SK-N-SH (cell line): ENCODE results near the gene USP48. TPM values are rescaled to one million over a fixed set of nuclear protein-coding genes. Genes with fewer than 3 reads are reported as not detected.

Experiments
- CTCF ChIA-PET: fragments of 300-600, 350-600 bp; formaldehyde crosslinking; extraction: SDS; loops from one replicate; lab custom pipeline; 2021; lab: Yijun Ruan, JAX
- POLR2A ChIA-PET: fragments of 350-600 bp; sonication (Branson Sonifier 250); formaldehyde crosslinking; extraction: SDS; loops from one replicate; lab custom pipeline; 2020; ENCODE audit warnings: antibody characterized with exemption, inconsistent platforms; lab: Yijun Ruan, JAX
- DNase-seq: peaks from one replicate; pipeline ENCODE4 v3.0.0; 2012
- H2AFZ ChIP-seq: fragments of 200-600 bp; sonication (generic); 2 replicates; pipeline ENCODE4 v1.8.1; 2016; ENCODE audit warnings: antibody characterized with exemption, mild to moderate bottlenecking, low read depth
- H3F3A ChIP-seq: fragments of 200-600 bp; sonication (generic); replicated peaks from 2 replicates; pipeline ENCODE3; 2016; ENCODE audit warnings: antibody characterized with exemption, mild to moderate bottlenecking; ENCODE audit not compliant: insufficient read depth
- H3K27ac ChIP-seq, 2 experiments: fragments of 200-500 bp in 1 of 2; fragments of 200-600 bp in 1 of 2; sonication (Bioruptor generic) in 1 of 2; sonication (generic), shearing (Covaris generic) in 1 of 2; 2 replicates each; pipeline versions ENCODE4 v1.5.1 to v1.6.1; 2014 to 2016; ENCODE audit warnings: low read depth in 2 of 2, inconsistent platforms in 1 of 2, low read length in 1 of 2, mild to moderate bottlenecking in 1 of 2, mixed read lengths in 1 of 2
- H3K27me3 ChIP-seq: fragments of 200-600 bp; sonication (generic), shearing (Covaris generic); 2 replicates; pipeline ENCODE4 v1.6.1; 2016; ENCODE audit warnings: mixed run types; ENCODE audit not compliant: insufficient read depth
- H3K36me3 ChIP-seq, 2 experiments: fragments of 200-500 bp in 1 of 2; fragments of 200-600 bp in 1 of 2; sonication (Bioruptor generic) in 1 of 2; sonication (generic) in 1 of 2; replicated peaks in 1 of 2; 2 replicates each; pipeline versions ENCODE3 to v1.5.1; 2014 to 2016; ENCODE audit warnings: low read length in 1 of 2, mild to moderate bottlenecking in 1 of 2; ENCODE audit not compliant: insufficient read depth in 2 of 2, control insufficient read depth in 1 of 2
- H3K4me1 ChIP-seq, 2 experiments: fragments of 200-500 bp in 1 of 2; fragments of 200-600 bp in 1 of 2; sonication (Bioruptor generic) in 1 of 2; sonication (generic), shearing (Covaris generic) in 1 of 2; 2 replicates each; pipeline versions ENCODE4 v1.5.1 to v1.6.1; 2014 to 2016; ENCODE audit warnings: low read depth in 1 of 2, low read length in 1 of 2, mixed run types in 1 of 2; ENCODE audit not compliant: insufficient read depth in 2 of 2, control insufficient read depth in 1 of 2
- H3K4me2 ChIP-seq: fragments of 200-600 bp; sonication (generic), shearing (Covaris generic); 2 replicates; pipeline ENCODE4 v1.6.1; 2017; ENCODE audit warnings: mixed run types
- H3K4me3 ChIP-seq, 2 experiments: fragments of 200-500 bp in 1 of 2; fragments of 200-600 bp in 1 of 2; sonication (Bioruptor generic) in 1 of 2; sonication (generic), shearing (Covaris generic) in 1 of 2; 2 replicates each; pipeline versions ENCODE4 v1.5.1 to v1.8.1; 2014 to 2016; ENCODE audit warnings: low read depth in 2 of 2, inconsistent platforms in 1 of 2, low read length in 1 of 2, mild to moderate bottlenecking in 1 of 2, mixed read lengths in 1 of 2, moderate library complexity in 1 of 2
- H3K79me2 ChIP-seq: fragments of 200-600 bp; sonication (generic); 2 replicates; pipeline ENCODE4 v1.8.1; 2017; ENCODE audit warnings: mild to moderate bottlenecking; ENCODE audit not compliant: insufficient read depth
- H3K9ac ChIP-seq: fragments of 200-600 bp; sonication (generic); 2 replicates; pipeline ENCODE4 v1.6.1; 2017; ENCODE audit warnings: mixed run types
- H3K9me2 ChIP-seq: fragments of 200-600 bp; sonication (generic); 2 replicates; pipeline ENCODE4 v1.6.1; 2017; ENCODE audit warnings: mixed run types
- H3K9me3 ChIP-seq: fragments of 200-600 bp; sonication (generic); 2 replicates; pipeline ENCODE4 v1.6.1; 2017; ENCODE audit warnings: mixed run types, mild to moderate bottlenecking, moderate library complexity
- H4K20me1 ChIP-seq: fragments of 200-600 bp; sonication (generic); 2 replicates; pipeline ENCODE4 v1.6.1; 2017; ENCODE audit warnings: mild to moderate bottlenecking, mixed run types; ENCODE audit not compliant: insufficient read depth
- ELF1 ChIP-seq: IDR thresholded peaks from 2 replicates; pipeline ENCODE4 v1.4.0; 2012
- EP300 ChIP-seq, 2 experiments: IDR thresholded peaks; 2 replicates each; pipeline versions ENCODE4 v1.4.0 to v1.6.1; 2012; ENCODE audit warnings: borderline replicate concordance in 1 of 2, low read depth in 1 of 2, low read length in 1 of 2
- FOSL2 ChIP-seq: IDR thresholded peaks from 2 replicates; pipeline ENCODE4 v1.4.0; 2012; ENCODE audit warnings: low read depth, mild to moderate bottlenecking, moderate library complexity, borderline replicate concordance
- FOXJ3 ChIP-seq: sonication (generic); formaldehyde crosslinking; IDR thresholded peaks from 2 replicates; pipeline ENCODE4 v1.5.1; 2020; ENCODE audit warnings: mild to moderate bottlenecking, missing genetic modification reagents
- FOXM1 ChIP-seq: IDR thresholded peaks from 2 replicates; pipeline ENCODE4 v1.4.0; 2012; ENCODE audit warnings: low read depth, mild to moderate bottlenecking
- GATA2 ChIP-seq: sonication (generic); formaldehyde crosslinking; IDR thresholded peaks from 2 replicates; pipeline ENCODE4 v1.5.0; 2020; ENCODE audit warnings: mild to moderate bottlenecking, missing genetic modification reagents
- MAX ChIP-seq: IDR thresholded peaks from 2 replicates; pipeline ENCODE4 v1.4.0; 2012; ENCODE audit warnings: low read depth
- MXI1 ChIP-seq: IDR thresholded peaks from 2 replicates; pipeline ENCODE4 v1.6.1; 2012; ENCODE audit warnings: mild to moderate bottlenecking, low read depth, low read length, improper control_type of control experiment
- PBX3 ChIP-seq: IDR thresholded peaks from 2 replicates; pipeline ENCODE4; 2012
- RCOR1 ChIP-seq: fragments of 150-350 bp; IDR thresholded peaks from 2 replicates; pipeline ENCODE4 v1.6.1; 2017; ENCODE audit warnings: antibody characterized with exemption, low read length
- RXRA ChIP-seq: IDR thresholded peaks from 2 replicates; pipeline ENCODE4 v1.4.0; 2012; ENCODE audit warnings: low read depth, mild to moderate bottlenecking, borderline replicate concordance
- SIN3A ChIP-seq: IDR thresholded peaks from 2 replicates; pipeline ENCODE4 v1.6.1; 2012; ENCODE audit warnings: low read depth, mild to moderate bottlenecking, low read length, moderate library complexity, borderline replicate concordance
- TCF12 ChIP-seq: IDR thresholded peaks from 2 replicates; pipeline ENCODE4 v1.4.0; 2012
- USF1 ChIP-seq: IDR thresholded peaks from 2 replicates; pipeline ENCODE4 v1.4.0; 2012; ENCODE audit warnings: low read depth, borderline replicate concordance
- USF2 ChIP-seq: fragments of 150-350 bp; IDR thresholded peaks from 2 replicates; pipeline ENCODE4 v1.6.1; 2017; ENCODE audit warnings: antibody characterized with exemption, low read length, low read depth, borderline replicate concordance
- YY1 ChIP-seq: IDR thresholded peaks from 2 replicates; pipeline ENCODE4 v1.4.0; 2012; ENCODE audit warnings: low read depth, mild to moderate bottlenecking
- WGBS: methylation state at CpG from one replicate; pipeline ENCODE4 v1.1.6; 2017; ENCODE audit warnings: low lambda C conversion rate; 5-methylcytosine and 5-hydroxymethylcytosine counted together
- polyA plus RNA-seq, 3 experiments: library from polyadenylated mRNA; depleted of rRNA; stranded (reverse); fragments of >200 nt; gene quantifications; 2 replicates each; pipeline ENCODE4 v1.2.3, GENCODE V29; 2012

The USP48 gene
- polyA plus RNA-seq, 1 of the 3 experiments (the other 2 are of a cell fraction) = 13.6 TPM

GRCh38 chr1:21662426-21663247 lies 120.3 kb downstream of the USP48 start:
- H3K9me3 ChIP-seq = no peaks in the 10 kb centered on the region
- TF ChIP-seq USF2 (no peak), RCOR1 (no peak), SIN3A (no peak)
- H3K9ac ChIP-seq = no peak overlapping the region

GRCh38 chr1:21661886-21662285 lies 121.1 kb downstream of the USP48 start:
- Histone ChIP-seq H3K9me3 (no peaks in the 10 kb centered on the region), H2AFZ (no peak overlapping the region), H3F3A (no peaks in the 10 kb centered on the region), H3K9ac (no peak overlapping the region), H3K9me2 (no peaks in the 10 kb centered on the region), H4K20me1 (no peaks in the 10 kb centered on the region), H3K4me3 (no peak overlapping the region), H3K36me3 (no peaks in the 10 kb centered on the region), H3K79me2 (no peaks in the 10 kb centered on the region), H3K4me1 (peaks cover 0 to 4% of the 10 kb centered on the region in 2 experiments; a peak in 1 of 4 replicates), H3K27ac (no peak overlapping the region), H3K27me3 (peaks cover 7% of the 10 kb centered on the region), H3K4me2 (no peak overlapping the region)
- no peak for DNase-seq
- no peak for TF ChIP-seq GATA2 (CRISPR knock-in tag)
- 50% methylated on average over 2 of the region's 5 CpGs for WGBS
- CTCF ChIA-PET = interaction anchor here (1.0 to 1.8 kb wide), 3 partner anchors 153 to 445 kb away, joined by 3 to 4 read pairs (median 4); partner anchors contain the start of gene ALPL
- POLR2A ChIA-PET = no interaction called here

More at GRCh38 chr1:21662426-21663247, 120.3 kb downstream of the USP48 start:
- Histone ChIP-seq H3K27ac (no peak overlapping the region), H3K27me3 (peaks cover 7% of the 10 kb centered on the region), H3K4me3 (no peak overlapping the region), H3K9me2 (no peaks in the 10 kb centered on the region), H3K36me3 (no peaks in the 10 kb centered on the region), H4K20me1 (no peaks in the 10 kb centered on the region), H3K79me2 (no peaks in the 10 kb centered on the region), H2AFZ (no peak overlapping the region), H3F3A (no peaks in the 10 kb centered on the region), H3K4me2 (no peak overlapping the region), H3K4me1 (peaks cover 0 to 2% of the 10 kb centered on the region in 2 experiments; a peak in 1 of 4 replicates)
- CTCF ChIA-PET = interaction anchor here (1.2 to 1.8 kb wide), 3 partner anchors 153 to 361 kb away, joined by 4 to 5 read pairs (median 4); partner anchors contain the start of gene ALPL
- DNase-seq = no peak
- POLR2A ChIA-PET = no interaction called here
- WGBS = 48% methylated on average over 4 of the region's 6 CpGs

- Histone ChIP-seq H3K4me2 (peak overlapping the region; percentile 84; the same call in 1 of the 2 replicates), H2AFZ (no peak overlapping the region), H3K4me3 (no peak overlapping the region), H3K79me2 (no peaks in the 10 kb centered on the region), H3K36me3 (no peaks in the 10 kb centered on the region), H3K9me2 (no peaks in the 10 kb centered on the region), H3K27me3 (peaks cover 7% of the 10 kb centered on the region), H4K20me1 (no peaks in the 10 kb centered on the region), H3F3A (no peaks in the 10 kb centered on the region), H3K27ac (no peak overlapping the region), H3K9me3 (no peaks in the 10 kb centered on the region), H3K4me1 (peaks cover 0 to 10% of the 10 kb centered on the region in 2 experiments; a peak in 1 of 4 replicates), H3K9ac (no peak overlapping the region)
- ChIA-PET CTCF (interaction anchor here (0.6 to 6.1 kb wide), 45 partner anchors 8 to 839 kb away, joined by 3 to 70 read pairs (median 5); partner anchors contain the start of genes ALPL, RAP1GAP and USP48), POLR2A (no interaction called here)
- 35% methylated on average over 4 of the region's 4 CpGs for WGBS
- no peak for DNase-seq
- TF ChIP-seq MXI1 (no peak), RXRA (no peak), EP300 (IDR thresholded peaks at IDR 0.05; ENCODE audit: borderline replicate concordance in 1 of 2, low read depth in 1 of 2, low read length in 1 of 2) (no peak), MAX (no peak), RCOR1 (no peak), USF1 (no peak), FOXM1 (no peak), PBX3 (no peak), TCF12 (no peak), FOSL2 (no peak), YY1 (no peak), FOXJ3 (CRISPR knock-in tag) (no peak), ELF1 (no peak)
Observed at GRCh38 chr1:21659924-21660326, 123.0 kb downstream of the USP48 start.
